Mucosa of rectum (tissue), 2 donors: ENCODE results near the gene ACYP2.
"Not testable (repeated sequence)": the region's sequence is repeated elsewhere in the genome, so short reads cannot be mapped to it uniquely, and the experiment has no call there.

Source experiments
- H3K27ac ChIP-seq, 2 donors: one replicate each; pipeline ENCODE4 v1.7.0; 2013; ENCODE audit warnings: inconsistent platforms in 2 of 2, low read depth in 2 of 2, low read length in 2 of 2
- H3K27me3 ChIP-seq, 2 donors: one replicate each; pipeline ENCODE4 v1.7.0; 2013; ENCODE audit warnings: low read length in 2 of 2; ENCODE audit not compliant: control insufficient read depth in 2 of 2, insufficient read depth in 2 of 2
- H3K36me3 ChIP-seq, 2 donors: one replicate each; pipeline ENCODE4 v1.7.0; 2013; ENCODE audit warnings: low read length in 2 of 2; ENCODE audit not compliant: control insufficient read depth in 2 of 2, insufficient read depth in 2 of 2
- H3K4me1 ChIP-seq, 2 donors: one replicate each; pipeline ENCODE4 v1.7.0; 2013; ENCODE audit warnings: low read length in 2 of 2, mild to moderate bottlenecking in 1 of 2; ENCODE audit not compliant: control insufficient read depth in 2 of 2, insufficient read depth in 2 of 2
- H3K4me3 ChIP-seq, 2 donors: one replicate each; pipeline ENCODE4 v1.7.0; 2013; ENCODE audit warnings: low read length in 2 of 2
- H3K9ac ChIP-seq, 2 donors: one replicate each; pipeline ENCODE4 v1.7.0; 2013; ENCODE audit warnings: low read length in 2 of 2, low read depth in 1 of 2, mild to moderate bottlenecking in 1 of 2
- H3K9me3 ChIP-seq, 2 donors: one replicate each; pipeline ENCODE4 v1.7.0; 2013; ENCODE audit warnings: low read length in 2 of 2; ENCODE audit not compliant: control insufficient read depth in 2 of 2
- donor health status: healthy.
- donor health status: Normal muscosa, but diverticular disease.

ACYP2 gene

GRCh38 chr2:54115284-54116137 lies at the start of gene ACYP2:
ACYP2 (plus strand) TSS chr2:54115615.
- peaks cover 0 to 1% of the 10 kb centered on the region in 2 donors for H3K9me3 ChIP-seq
- peak within 1 kb of the TSS; percentile 98 to 99 for H3K27ac ChIP-seq
- H3K4me1 ChIP-seq = peaks cover 0 to 2% of the 10 kb centered on the region in 2 donors
- H3K27me3 ChIP-seq = no peaks in the 10 kb centered on the region
- H3K36me3 ChIP-seq = no peaks in the 10 kb centered on the region
- H3K4me3 ChIP-seq = peak within 1 kb of the TSS; percentile 94 to 95
- H3K9ac ChIP-seq = peak within 1 kb of the TSS; percentile 99

GRCh38 chr2:54065891-54066290 lies 49.5 kb upstream of the ACYP2 start:
- Histone ChIP-seq H3K27ac (no peak overlapping the region), H3K27me3 (no peaks in the 10 kb centered on the region), H3K9ac (no peak overlapping the region), H3K4me1 (no peaks in the 10 kb centered on the region), H3K9me3 (no peaks in the 10 kb centered on the region), H3K36me3 (no peaks in the 10 kb centered on the region), H3K4me3 (no peak overlapping the region)

GRCh38 chr2:54067851-54068375 lies 47.5 kb upstream of the ACYP2 start:
- H3K27me3 ChIP-seq = no peaks in the 10 kb centered on the region
- no peak overlapping the region for H3K27ac ChIP-seq
- H3K36me3 ChIP-seq = no peaks in the 10 kb centered on the region
- H3K9me3 ChIP-seq = no peaks in the 10 kb centered on the region
- no peak overlapping the region for H3K9ac ChIP-seq
- H3K4me1 ChIP-seq = no peaks in the 10 kb centered on the region
- H3K4me3 ChIP-seq = no peak overlapping the region

- H3K36me3 ChIP-seq, H3K4me1 ChIP-seq: not testable (repeated sequence)
Measured at GRCh38 chr2:54072483-54072882, 42.9 kb upstream of the ACYP2 start.

GRCh38 chr2:54073796-54074195 lies 41.6 kb upstream of the ACYP2 start:
- Histone ChIP-seq H3K4me3 (no peak overlapping the region), H3K4me1 (no peaks in the 10 kb centered on the region), H3K9me3 (no peaks in the 10 kb centered on the region), H3K27ac (no peak overlapping the region), H3K36me3 (no peaks in the 10 kb centered on the region), H3K9ac (no peak overlapping the region), H3K27me3 (no peaks in the 10 kb centered on the region)

More at GRCh38 chr2:54072483-54072882, 42.9 kb upstream of the ACYP2 start:
- not testable (repeated sequence) for H3K27me3 ChIP-seq, H3K27ac ChIP-seq, H3K4me3 ChIP-seq, H3K9me3 ChIP-seq, H3K9ac ChIP-seq

GRCh38 chr2:54074606-54075341 lies 40.6 kb upstream of the ACYP2 start:
- no peak overlapping the region for H3K9ac ChIP-seq
- H3K4me1 ChIP-seq = no peaks in the 10 kb centered on the region
- H3K27me3 ChIP-seq = no peaks in the 10 kb centered on the region
- no peak overlapping the region for H3K4me3 ChIP-seq
- no peaks in the 10 kb centered on the region for H3K36me3 ChIP-seq
- no peaks in the 10 kb centered on the region for H3K9me3 ChIP-seq
- no peak overlapping the region for H3K27ac ChIP-seq

- Histone ChIP-seq H3K27ac (no peak overlapping the region), H3K4me3 (no peak overlapping the region), H3K4me1 (no peaks in the 10 kb centered on the region), H3K9ac (no peak overlapping the region), H3K9me3 (no peaks in the 10 kb centered on the region), H3K36me3 (no peaks in the 10 kb centered on the region), H3K27me3 (no peaks in the 10 kb centered on the region)
Measured at GRCh38 chr2:54076586-54076985, 38.8 kb upstream of the ACYP2 start.

- H3K9ac ChIP-seq = no peak overlapping the region
- H3K4me3 ChIP-seq = no peak overlapping the region
- no peaks in the 10 kb centered on the region for H3K4me1 ChIP-seq
- no peak overlapping the region for H3K27ac ChIP-seq
- no peaks in the 10 kb centered on the region for H3K27me3 ChIP-seq
- no peaks in the 10 kb centered on the region for H3K36me3 ChIP-seq
- no peaks in the 10 kb centered on the region for H3K9me3 ChIP-seq
Measured at GRCh38 chr2:54077088-54077900, 38.1 kb upstream of the ACYP2 start.

- Histone ChIP-seq H3K9me3 (no peaks in the 10 kb centered on the region), H3K27me3 (no peaks in the 10 kb centered on the region), H3K4me3 (no peak overlapping the region), H3K27ac (no peak overlapping the region), H3K36me3 (no peaks in the 10 kb centered on the region), H3K9ac (no peak overlapping the region), H3K4me1 (no peaks in the 10 kb centered on the region)
Measured at GRCh38 chr2:54079331-54079730, 36.1 kb upstream of the ACYP2 start.
